Stimulated activated CD8-positive, alpha-beta memory T cell treated with anti-CD3 and anti-CD28 coated beads, Interleukin-15, amount 100 ng/mL, for 48 hours (primary cell): ENCODE data around the gene EPS8L1.
"Not testable (repeated sequence)": the region's sequence is repeated elsewhere in the genome, so short reads cannot be mapped to it uniquely, and the experiment has no call there.

Experiments used
- DNase-seq, 2 donors: peaks; one replicate each; pipeline ENCODE4 v3.0.0-alpha.2; 2020; ENCODE audit warnings: low read depth in 2 of 2

Gene EPS8L1

GRCh38 chr19:55050749-55051532, 24.7 kb upstream of the EPS8L1 start:
- no peak for DNase-seq

GRCh38 chr19:55053735-55054134, 21.9 kb upstream of the EPS8L1 start:
- DNase-seq, result no peak

GRCh38 chr19:55056827-55057226, 18.8 kb upstream of the EPS8L1 start:
- no peak for DNase-seq

- DNase-seq, result no peak
Measured at GRCh38 chr19:55058781-55059610, 16.7 kb upstream of the EPS8L1 start.

GRCh38 chr19:55060287-55060686, 15.4 kb upstream of the EPS8L1 start:
- DNase-seq, result not testable (repeated sequence)

- DNase-seq, result peak; percentile 96 to 97
Measured at GRCh38 chr19:55062735-55063491, 12.8 kb upstream of the EPS8L1 start, which contains the start of gene RDH13. Gene RDH13 (minus strand): TSS chr19:55063148. CDS start chr19:55063032, 116 bp downstream.

GRCh38 chr19:55063492-55063843, 12.2 kb upstream of the EPS8L1 start:
- DNase-seq, result no peak

GRCh38 chr19:55065516-55065915, 10.2 kb upstream of the EPS8L1 start:
- not testable (repeated sequence) for DNase-seq

- no peak for DNase-seq
Measured at GRCh38 chr19:55066107-55066709, 9.5 kb upstream of the EPS8L1 start.

- no peak for DNase-seq
Measured at GRCh38 chr19:55067869-55068268, 7.8 kb upstream of the EPS8L1 start.

- no peak for DNase-seq
Measured at GRCh38 chr19:55068950-55069864, 6.5 kb upstream of the EPS8L1 start.

GRCh38 chr19:55069865-55070197, 5.8 kb upstream of the EPS8L1 start:
- DNase-seq, result no peak

- no peak for DNase-seq
Measured at GRCh38 chr19:55070466-55071128, 5.1 kb upstream of the EPS8L1 start.

GRCh38 chr19:55071129-55071502, 4.6 kb upstream of the EPS8L1 start:
- no peak for DNase-seq

GRCh38 chr19:55071913-55072312, 3.8 kb upstream of the EPS8L1 start:
- no peak for DNase-seq

- no peak for DNase-seq
Measured at GRCh38 chr19:55076321-55076720, 652 bp downstream of the EPS8L1 start.

GRCh38 chr19:55077106-55077505, 1.4 kb downstream of the EPS8L1 start:
- DNase-seq, result no peak

- no peak for DNase-seq
Measured at GRCh38 chr19:55078996-55079395, 3.3 kb downstream of the EPS8L1 start.

- no peak for DNase-seq
Measured at GRCh38 chr19:55079400-55080038, 3.9 kb downstream of the EPS8L1 start.
